Measurements from ENCODE around the gene EDN1. TPM values are rescaled to one million over a fixed set of nuclear protein-coding genes. Genes with fewer than 3 reads are reported as not detected.
A peak's percentile ranks its signal among the peaks of the same experiment; 100 is the strongest.

Gene EDN1
- total RNA-seq, 2 donors from 2014 or later: 0.20 TPM; not detected in 1

- Mint-ChIP-seq H3K27me3 (peaks cover 23 to 47% of the 10 kb centered on the region in 2 donors), H3K4me1 (ENCODE audit: low read depth in 2 of 2) (peaks cover 5 to 9% of the 10 kb centered on the region in 2 donors), H3K9me3 (no peaks in the 10 kb centered on the region), H3K4me3 (no peak overlapping the region), H3K36me3 (no peaks in the 10 kb centered on the region), H3K27ac (no peak overlapping the region)
- DNase-seq (ENCODE audit: low spot score) (no peak), ATAC-seq (no peak)
Measured at GRCh38 chr6:12261502-12261901, 28.7 kb upstream of the EDN1 start.

- ATAC-seq (no peak), DNase-seq (ENCODE audit: low spot score) (no peak)
- peaks cover 23 to 47% of the 10 kb centered on the region in 2 donors for H3K27me3 Mint-ChIP-seq
- H3K9me3 Mint-ChIP-seq: no peaks in the 10 kb centered on the region
- no peak overlapping the region for H3K4me3 Mint-ChIP-seq
- no peak overlapping the region for H3K27ac Mint-ChIP-seq
- no peaks in the 10 kb centered on the region for H3K36me3 Mint-ChIP-seq
- peaks cover 6 to 11% of the 10 kb centered on the region in 2 donors for H3K4me1 Mint-ChIP-seq (ENCODE audit: low read depth in 2 of 2)
Measured at GRCh38 chr6:12262236-12263061, 27.7 kb upstream of the EDN1 start.

- Mint-ChIP-seq H3K27me3 (peaks cover 23 to 47% of the 10 kb centered on the region in 2 donors), H3K9me3 (no peaks in the 10 kb centered on the region), H3K4me1 (ENCODE audit: low read depth in 2 of 2) (peaks cover 6 to 11% of the 10 kb centered on the region in 2 donors), H3K36me3 (no peaks in the 10 kb centered on the region), H3K4me3 (no peak overlapping the region), H3K27ac (no peak overlapping the region)
- DNase-seq (ENCODE audit: low spot score) (no peak), ATAC-seq (no peak)
Measured at GRCh38 chr6:12263403-12263802, 26.8 kb upstream of the EDN1 start.

GRCh38 chr6:12264671-12265070 is 25.5 kb upstream of the EDN1 start:
- Mint-ChIP-seq H3K27ac (no peak overlapping the region), H3K4me3 (no peak overlapping the region), H3K9me3 (no peaks in the 10 kb centered on the region), H3K27me3 (peaks cover 27 to 53% of the 10 kb centered on the region in 2 donors), H3K36me3 (no peaks in the 10 kb centered on the region), H3K4me1 (ENCODE audit: low read depth in 2 of 2) (peaks cover 6 to 11% of the 10 kb centered on the region in 2 donors)
- ATAC-seq (no peak), DNase-seq (ENCODE audit: low spot score) (no peak)

GRCh38 chr6:12265296-12265695 is 24.9 kb upstream of the EDN1 start:
- Mint-ChIP-seq H3K4me1 (ENCODE audit: low read depth in 2 of 2) (peaks cover 6 to 11% of the 10 kb centered on the region in 2 donors), H3K4me3 (no peak overlapping the region), H3K27ac (no peak overlapping the region), H3K27me3 (peaks cover 27 to 50% of the 10 kb centered on the region in 2 donors), H3K9me3 (no peaks in the 10 kb centered on the region), H3K36me3 (no peaks in the 10 kb centered on the region)
- no peak for ATAC-seq
- no peak for DNase-seq (ENCODE audit: low spot score)

- Mint-ChIP-seq H3K27ac (no peak overlapping the region), H3K4me3 (no peak overlapping the region), H3K4me1 (ENCODE audit: low read depth in 2 of 2) (peaks cover 9 to 15% of the 10 kb centered on the region in 2 donors), H3K9me3 (peaks cover 3% of the 10 kb centered on the region), H3K36me3 (peaks cover 3% of the 10 kb centered on the region), H3K27me3 (peaks cover 29 to 45% of the 10 kb centered on the region in 2 donors)
- DNase-seq (ENCODE audit: low spot score) (no peak), ATAC-seq (no peak)
Measured at GRCh38 chr6:12265791-12266190, 24.4 kb upstream of the EDN1 start.

- H3K4me3 Mint-ChIP-seq: no peak overlapping the region
- H3K27ac Mint-ChIP-seq: no peak overlapping the region
- H3K36me3 Mint-ChIP-seq: peaks cover 4% of the 10 kb centered on the region
- peaks cover 25 to 38% of the 10 kb centered on the region in 2 donors for H3K27me3 Mint-ChIP-seq
- peaks cover 3% of the 10 kb centered on the region for H3K9me3 Mint-ChIP-seq
- ATAC-seq (peak in 1 of 2 donors; percentile 46), DNase-seq (ENCODE audit: low spot score) (no peak)
- peaks cover 14 to 21% of the 10 kb centered on the region in 2 donors for H3K4me1 Mint-ChIP-seq (ENCODE audit: low read depth in 2 of 2)
Measured at GRCh38 chr6:12266571-12266970, 23.6 kb upstream of the EDN1 start.

- ATAC-seq (no peak), DNase-seq (ENCODE audit: low spot score) (no peak)
- H3K9me3 Mint-ChIP-seq: peaks cover 7% of the 10 kb centered on the region
- H3K36me3 Mint-ChIP-seq: peaks cover 11% of the 10 kb centered on the region
- peaks cover 14 to 21% of the 10 kb centered on the region in 2 donors for H3K4me1 Mint-ChIP-seq (ENCODE audit: low read depth in 2 of 2)
- H3K4me3 Mint-ChIP-seq: no peak overlapping the region
- H3K27ac Mint-ChIP-seq: no peak overlapping the region
- H3K27me3 Mint-ChIP-seq: peaks cover 17 to 27% of the 10 kb centered on the region in 2 donors
Measured at GRCh38 chr6:12269110-12269509, 21.1 kb upstream of the EDN1 start.

GRCh38 chr6:12270551-12271230 is 19.5 kb upstream of the EDN1 start:
- Mint-ChIP-seq H3K4me3 (peak overlapping the region; percentile 63), H3K4me1 (ENCODE audit: low read depth in 2 of 2) (peaks cover 14 to 20% of the 10 kb centered on the region in 2 donors), H3K27ac (peak overlapping the region; percentile 38 to 55), H3K27me3 (peaks cover 11 to 14% of the 10 kb centered on the region in 2 donors), H3K36me3 (peaks cover 11% of the 10 kb centered on the region), H3K9me3 (peaks cover 7% of the 10 kb centered on the region)
- ATAC-seq (peak; percentile 72 to 83), DNase-seq (ENCODE audit: low spot score) (no peak)

GRCh38 chr6:12271594-12271993 is 18.6 kb upstream of the EDN1 start:
- ATAC-seq (no peak), DNase-seq (ENCODE audit: low spot score) (no peak)
- Mint-ChIP-seq H3K36me3 (peaks cover 11% of the 10 kb centered on the region), H3K27ac (no peak overlapping the region), H3K9me3 (peaks cover 7% of the 10 kb centered on the region), H3K4me1 (ENCODE audit: low read depth in 2 of 2) (peaks cover 8 to 11% of the 10 kb centered on the region in 2 donors), H3K4me3 (no peak overlapping the region), H3K27me3 (peaks cover 9 to 11% of the 10 kb centered on the region in 2 donors)

- Mint-ChIP-seq H3K27ac (no peak overlapping the region), H3K4me1 (ENCODE audit: low read depth in 2 of 2) (peaks cover 8 to 10% of the 10 kb centered on the region in 2 donors), H3K4me3 (no peak overlapping the region), H3K27me3 (peaks cover 9 to 15% of the 10 kb centered on the region in 2 donors), H3K36me3 (peaks cover 11% of the 10 kb centered on the region), H3K9me3 (peaks cover 7% of the 10 kb centered on the region)
- no peak for ATAC-seq
- no peak for DNase-seq (ENCODE audit: low spot score)
Measured at GRCh38 chr6:12271997-12272396, 18.2 kb upstream of the EDN1 start.

- DNase-seq (ENCODE audit: low spot score) (no peak), ATAC-seq (no peak)
- peaks cover 10% of the 10 kb centered on the region in 2 donors for H3K4me1 Mint-ChIP-seq (ENCODE audit: low read depth in 2 of 2)
- peaks cover 8 to 21% of the 10 kb centered on the region in 2 donors for H3K27me3 Mint-ChIP-seq
- H3K4me3 Mint-ChIP-seq: no peak overlapping the region
- peaks cover 11% of the 10 kb centered on the region for H3K36me3 Mint-ChIP-seq
- H3K9me3 Mint-ChIP-seq: peaks cover 7% of the 10 kb centered on the region
- no peak overlapping the region for H3K27ac Mint-ChIP-seq
Measured at GRCh38 chr6:12275107-12275506, 15.1 kb upstream of the EDN1 start.

- DNase-seq (ENCODE audit: low spot score) (no peak), ATAC-seq (no peak)
- H3K36me3 Mint-ChIP-seq: peaks cover 4% of the 10 kb centered on the region
- H3K9me3 Mint-ChIP-seq: peaks cover 3% of the 10 kb centered on the region
- H3K4me3 Mint-ChIP-seq: no peak overlapping the region
- H3K4me1 Mint-ChIP-seq (ENCODE audit: low read depth in 2 of 2): peaks cover 0 to 2% of the 10 kb centered on the region in 2 donors
- no peak overlapping the region for H3K27ac Mint-ChIP-seq
- H3K27me3 Mint-ChIP-seq: peaks cover 11 to 36% of the 10 kb centered on the region in 2 donors
Measured at GRCh38 chr6:12276930-12277315, 13.2 kb upstream of the EDN1 start.

- ATAC-seq: no peak
- H3K9me3 Mint-ChIP-seq: no peaks in the 10 kb centered on the region
- H3K4me1 Mint-ChIP-seq (ENCODE audit: low read depth in 2 of 2): peaks cover 0 to 2% of the 10 kb centered on the region in 2 donors
- peaks cover 13 to 41% of the 10 kb centered on the region in 2 donors for H3K27me3 Mint-ChIP-seq
- H3K36me3 Mint-ChIP-seq: no peaks in the 10 kb centered on the region
- H3K4me3 Mint-ChIP-seq: no peak overlapping the region
- no peak for DNase-seq (ENCODE audit: low spot score)
- H3K27ac Mint-ChIP-seq: no peak overlapping the region
Measured at GRCh38 chr6:12277386-12277785, 12.8 kb upstream of the EDN1 start.

Measured in natural killer cell treated with Interleukin-12 subunit alpha and Interleukin-12 subunit beta and Interleukin-15 and Interleukin-18, amount 100 ng/mL, for 72 hours (primary cell).